HG03139 (cell line): ENCODE measurements around the gene TUT1.
A peak's percentile ranks its signal among the peaks of the same experiment; 100 is the strongest.
"Not testable (repeated sequence)": the region's sequence is repeated elsewhere in the genome, so short reads cannot be mapped to it uniquely, and the experiment has no call there.

Source experiments
- ATAC-seq: cut with Tn5 transposase; IDR thresholded peaks from one replicate; pipeline ENCODE4 v1.9.1; 2021; ENCODE audit not compliant: unreplicated experiment

The TUT1 gene

DNA sequence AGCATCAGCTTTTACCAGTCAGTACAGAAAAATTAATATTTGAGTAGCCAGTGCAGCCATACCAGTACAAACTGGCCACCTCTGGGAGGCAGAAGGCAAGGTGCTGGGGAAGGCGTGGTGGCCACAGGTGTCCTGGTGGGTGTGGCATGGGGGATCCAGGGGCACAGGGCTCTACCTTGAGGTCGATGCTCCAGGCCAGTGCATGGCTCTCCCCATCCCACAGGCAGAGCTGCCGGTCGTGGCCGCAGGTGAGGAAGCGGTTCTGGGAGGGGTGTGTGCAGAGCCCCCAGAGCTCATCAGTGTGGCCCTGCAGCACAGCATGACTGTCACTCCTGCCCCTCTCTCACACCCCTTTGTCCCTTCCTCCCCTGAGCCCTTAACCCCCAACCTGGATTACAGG lies 14.1 kb upstream of the TUT1 start:
- no peak for ATAC-seq

GRCh38 chr11:62604460-62605120 lies 13.3 kb upstream of the TUT1 start:
- ATAC-seq, result no peak

- no peak for ATAC-seq
Observed at GRCh38 chr11:62603776-62604299, 12.5 kb upstream of the TUT1 start.

DNA sequence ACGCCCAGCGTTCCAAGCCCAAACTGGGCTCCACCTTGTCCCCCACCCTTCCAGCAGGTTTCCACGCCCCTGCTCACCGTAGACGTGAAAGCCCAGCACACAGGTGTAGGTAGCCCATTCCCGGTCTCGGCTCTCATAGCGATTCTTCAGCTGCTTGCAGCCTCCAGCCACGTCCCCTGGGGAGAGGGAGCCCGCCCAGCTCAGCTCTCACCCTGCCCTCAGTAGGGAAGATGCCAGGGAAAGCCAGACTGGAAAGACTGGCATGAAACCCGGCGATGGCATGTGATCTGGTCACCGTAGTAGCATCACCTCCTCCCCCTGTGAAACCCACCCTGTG lies 11.7 kb upstream of the TUT1 start:
- ATAC-seq, result no peak

GRCh38 chr11:62602141-62603071 lies 11.1 kb upstream of the TUT1 start:
- ATAC-seq, result no peak

DNA sequence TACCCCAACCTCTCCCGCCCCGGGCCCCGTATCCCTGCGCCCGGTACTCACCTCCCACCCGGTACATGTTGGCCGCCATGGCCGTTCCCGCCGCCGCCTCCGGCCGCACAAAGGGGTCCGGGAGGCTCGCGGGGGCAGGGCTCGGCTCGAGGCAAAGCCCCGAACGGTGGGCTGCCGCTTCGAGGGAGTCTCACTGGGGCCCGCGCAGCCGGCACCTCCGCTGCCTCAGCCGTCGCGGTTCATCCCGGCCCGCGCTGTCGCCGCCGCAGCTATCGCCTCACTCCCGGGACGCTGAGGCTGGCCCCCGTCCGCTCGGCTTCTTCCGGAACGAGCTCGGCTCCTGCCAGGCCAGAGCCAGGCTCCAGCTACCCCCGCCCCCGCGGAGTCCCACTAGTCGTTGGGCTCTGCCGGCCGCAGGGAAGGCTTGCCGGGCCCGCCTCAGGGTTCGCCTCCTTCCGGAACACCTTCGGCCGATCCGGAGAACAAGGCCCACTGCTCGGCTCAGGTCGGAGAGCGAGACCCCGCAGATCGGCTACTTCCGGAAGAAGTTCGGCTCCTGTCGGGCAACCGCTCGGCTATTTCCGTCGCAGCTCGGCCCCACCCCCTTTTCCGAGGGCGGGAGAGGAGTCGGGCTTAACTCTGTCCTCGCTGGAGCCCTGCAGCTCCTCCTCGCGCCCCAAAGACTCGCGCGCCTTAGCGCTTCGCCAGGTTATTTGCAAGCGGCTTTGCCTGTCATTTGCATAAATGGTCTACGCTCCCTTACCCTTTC lies 10.2 kb upstream of the TUT1 start, which contains the start of gene MTA2:
MTA2 (minus strand) TSS at position 494 of the 769 bp plus-strand sequence; CDS start at position 79, 415 bp downstream.
- peak; percentile 64 for ATAC-seq

- ATAC-seq, result peak; percentile 4
Observed at GRCh38 chr11:62601122-62601371, 9.7 kb upstream of the TUT1 start.

DNA sequence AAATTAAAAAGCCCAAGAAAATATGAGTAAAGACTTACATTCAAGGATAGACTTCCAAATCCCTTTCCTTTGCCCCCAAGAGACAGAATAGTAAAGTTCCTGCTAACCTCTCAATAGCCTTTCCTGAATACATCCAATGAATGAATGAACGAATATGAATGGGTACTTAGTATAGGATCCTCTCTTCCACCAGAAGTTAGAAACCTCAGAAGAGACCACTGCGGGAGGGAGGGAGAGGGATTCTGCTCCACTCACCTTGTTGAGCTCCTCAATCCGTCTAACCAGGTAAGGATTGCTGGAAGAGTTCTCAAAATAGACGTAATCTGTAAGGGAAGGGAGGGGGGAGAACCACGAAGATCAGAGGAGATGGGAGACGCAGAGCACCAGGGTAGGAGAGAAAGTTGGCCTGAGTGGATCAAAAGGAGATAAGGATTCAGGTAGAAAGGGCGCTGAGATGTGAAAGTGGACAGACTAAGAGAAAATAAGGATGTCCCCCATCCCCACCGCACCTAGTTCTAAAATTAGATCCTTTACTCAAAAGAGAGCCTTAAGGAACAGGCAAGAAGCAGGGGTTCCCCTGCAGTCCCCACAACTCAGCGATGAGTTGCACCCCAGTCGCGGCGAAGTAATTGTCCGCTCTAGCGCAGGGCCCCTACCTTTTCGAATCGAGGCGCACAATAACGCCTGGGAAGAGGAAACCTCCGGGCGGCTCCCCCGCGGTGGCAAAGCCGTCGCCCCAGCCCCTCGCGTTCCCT lies 9.2 kb upstream of the TUT1 start:
- no peak for ATAC-seq

GRCh38 chr11:62599901-62600300 lies 8.6 kb upstream of the TUT1 start:
- ATAC-seq, result no peak

GRCh38 chr11:62599069-62599696 lies 7.9 kb upstream of the TUT1 start:
- ATAC-seq, result peak; percentile 39

DNA sequence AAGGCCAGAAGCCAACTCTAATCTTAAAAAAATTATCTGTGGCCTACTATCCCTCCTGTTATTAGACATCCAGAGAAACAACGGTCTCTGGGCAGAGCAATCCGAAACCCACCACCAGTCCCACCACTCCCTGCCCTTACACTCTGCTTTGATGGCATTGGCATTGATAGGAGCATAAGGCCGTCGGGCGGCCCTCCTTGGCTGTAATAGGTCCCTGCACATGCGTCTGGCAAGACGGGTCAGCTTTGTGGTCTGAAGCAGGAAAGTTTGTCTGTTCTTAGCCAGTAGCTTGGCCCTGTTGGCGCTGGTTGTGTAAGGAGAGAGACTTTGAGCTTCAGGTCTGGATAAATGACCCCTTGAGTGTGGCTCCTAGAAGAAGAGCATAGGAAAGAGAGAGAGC lies 3.8 kb upstream of the TUT1 start:
- no peak for ATAC-seq

DNA sequence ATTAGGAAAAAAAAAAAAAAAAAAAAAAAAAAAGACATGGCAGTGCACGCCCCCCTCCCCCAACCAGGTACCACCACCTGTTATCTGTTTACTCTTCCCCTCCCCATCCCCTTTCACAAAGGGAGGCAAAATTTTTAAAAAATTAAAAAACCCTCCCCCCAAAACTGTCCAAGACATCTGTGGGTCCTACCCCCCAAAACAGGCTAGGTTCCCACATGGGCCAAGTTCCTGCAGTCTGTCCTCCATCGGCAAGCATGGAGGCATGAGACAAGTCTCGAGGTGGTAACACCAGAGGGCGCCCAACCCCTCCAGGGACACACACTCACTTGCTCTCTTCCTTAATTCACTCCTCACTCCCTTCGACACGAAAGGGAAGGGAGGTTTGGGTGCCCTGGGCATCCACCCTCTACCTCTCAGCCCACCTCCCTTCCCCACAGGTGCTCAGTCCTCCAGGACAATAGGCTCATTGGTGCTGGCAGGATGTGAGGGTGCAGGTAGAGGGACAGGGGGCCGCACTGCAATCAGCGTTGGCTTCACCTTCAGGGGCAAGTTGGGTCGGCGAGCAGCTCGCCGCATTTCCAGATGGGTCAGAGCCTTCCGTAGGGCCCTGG lies 2.2 kb upstream of the TUT1 start:
- no peak for ATAC-seq

- ATAC-seq, result no peak
Observed at GRCh38 chr11:62592989-62593421, 1.7 kb upstream of the TUT1 start.

DNA sequence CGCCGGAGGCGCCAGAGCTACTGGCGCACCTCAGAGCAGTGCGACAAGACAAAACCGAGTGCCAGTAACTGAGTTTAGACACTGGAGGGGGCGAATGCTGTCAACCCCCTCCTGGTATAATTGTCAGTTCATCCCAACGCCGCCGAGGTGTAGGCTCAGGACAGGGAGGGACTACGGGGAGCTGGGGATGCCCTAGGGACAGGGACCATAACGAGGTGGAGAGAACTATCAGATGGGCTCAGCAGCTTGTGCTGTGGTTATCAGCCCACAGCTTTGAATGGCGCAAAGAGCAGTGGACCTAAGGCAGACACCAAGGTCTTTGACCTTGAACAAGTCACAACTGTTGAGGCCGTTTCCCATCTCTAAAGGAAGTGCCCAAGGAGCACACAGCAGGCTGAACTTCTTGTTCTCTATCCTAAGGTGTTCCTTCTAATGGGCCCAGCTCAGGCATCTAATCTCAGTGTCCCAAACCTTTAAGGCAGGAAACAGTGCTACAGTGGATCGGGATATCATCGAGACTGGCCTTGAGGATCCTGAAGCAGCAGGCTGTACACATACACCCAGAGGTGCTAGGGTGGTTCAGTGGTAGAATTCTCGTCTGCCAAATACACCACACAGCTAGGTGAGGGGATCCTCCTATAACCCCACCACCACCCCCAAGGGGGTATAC lies 958 bp upstream of the TUT1 start:
- ATAC-seq, result peak; percentile 7

- no peak for ATAC-seq
Observed at GRCh38 chr11:62588966-62589637, 2.2 kb downstream of the TUT1 start.

DNA sequence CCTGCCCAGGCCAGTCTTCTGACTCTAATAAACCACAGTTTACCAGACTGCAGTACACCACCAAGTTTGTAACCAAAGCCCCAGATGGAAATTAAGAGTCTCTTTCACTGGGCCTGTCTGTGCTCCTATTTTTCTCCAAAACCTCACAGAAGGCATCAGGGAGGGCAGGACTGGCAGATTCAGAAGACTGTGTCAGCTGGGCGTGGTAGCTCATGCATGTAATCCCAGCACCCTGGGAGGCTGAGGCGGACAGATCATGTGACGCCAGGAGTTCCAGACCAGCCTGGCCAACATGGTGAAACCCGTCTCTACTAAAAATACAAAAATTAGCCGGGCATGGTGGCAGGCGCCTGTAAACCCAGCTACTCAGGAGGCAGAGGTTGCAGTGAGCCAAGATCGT lies 6.0 kb downstream of the TUT1 start:
- ATAC-seq, result not testable (repeated sequence)

DNA sequence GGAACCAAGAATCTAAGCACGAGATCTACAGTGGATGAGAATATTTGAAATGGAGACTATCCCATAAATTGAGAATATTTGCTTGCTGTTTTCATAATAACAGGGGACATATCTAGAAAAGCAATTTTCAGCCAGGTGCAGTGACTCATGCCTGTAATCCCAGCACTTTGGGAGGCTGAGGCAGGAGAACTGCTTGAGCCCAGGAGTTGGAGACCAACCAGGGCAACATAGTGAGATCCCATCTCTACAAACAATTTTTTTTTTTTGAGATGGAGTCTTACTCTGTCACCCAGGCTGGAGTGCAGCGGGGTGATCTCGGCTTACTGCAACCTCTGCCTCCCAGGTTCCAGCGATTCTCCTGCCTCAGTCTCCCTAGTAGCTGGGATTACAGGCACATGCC lies 9.6 kb downstream of the TUT1 start:
- not testable (repeated sequence) for ATAC-seq

- no peak for ATAC-seq
Observed at GRCh38 chr11:62580959-62581715, 10.2 kb downstream of the TUT1 start.
